ENCODE results near the gene MAP4K2. TPM values are rescaled to one million over a fixed set of nuclear protein-coding genes. Genes with fewer than 3 reads are reported as not detected.

Gene MAP4K2
- 17.1 TPM for total RNA-seq

GRCh38 chr11:64803158-64803845, at the start of gene MAP4K2:
Gene MAP4K2 (minus strand): TSS chr11:64803214. CDS start chr11:64803149, 65 bp downstream.

GRCh38 chr11:64844330-64845128, 41.5 kb upstream of the MAP4K2 start, which contains the start of gene CDC42BPG:
Gene CDC42BPG (minus strand): TSS chr11:64844653. CDS start chr11:64844569, 84 bp downstream.

GRCh38 chr11:64810271-64810890, 7.4 kb upstream of the MAP4K2 start, which contains the start of gene MEN1:
Gene MEN1 (minus strand): TSS chr11:64810551. CDS start chr11:64810109, 442 bp downstream.

GRCh38 chr11:64778473-64779298, 24.3 kb downstream of the MAP4K2 start, which contains the start of gene SF1:
Gene SF1 (minus strand): TSS chr11:64778542. CDS start chr11:64778392, 150 bp downstream.

GRCh38 chr11:64759722-64760719, 43.0 kb downstream of the MAP4K2 start, which contains the start of gene PYGM:
Gene PYGM (minus strand): TSS chr11:64759974. CDS start chr11:64759898, 76 bp downstream.

GRCh38 chr11:64743591-64744543, 59.1 kb downstream of the MAP4K2 start, which contains the start of gene RASGRP2:
Gene RASGRP2 (minus strand): TSS chr11:64744142. CDS start chr11:64742866, 1,276 bp downstream.

Other genes with a start within 250 kb of the MAP4K2 start
- not detected for gene SLC22A11, start 247.3 kb downstream of the MAP4K2 start, total RNA-seq
- not detected for gene SLC22A12, start 212.0 kb downstream of the MAP4K2 start, total RNA-seq
- 397 TPM for gene NRXN2, start 80.0 kb downstream of the MAP4K2 start, total RNA-seq
- 54.2 TPM for gene RASGRP2, start 59.1 kb downstream of the MAP4K2 start, total RNA-seq
- 2.3 TPM for gene PYGM, start 43.2 kb downstream of the MAP4K2 start, total RNA-seq
- 75.2 TPM for gene SF1, start 24.7 kb downstream of the MAP4K2 start, total RNA-seq
- gene MEN1, start 7.3 kb upstream of the MAP4K2 start, total RNA-seq, result 18.0 TPM
- gene CDC42BPG, start 41.4 kb upstream of the MAP4K2 start, total RNA-seq, result 2.1 TPM
- 39.0 TPM for gene EHD1, start 75.4 kb upstream of the MAP4K2 start, total RNA-seq
- gene ATG2A, start 114.0 kb upstream of the MAP4K2 start, total RNA-seq, result 9.9 TPM
- gene PPP2R5B, start 121.5 kb upstream of the MAP4K2 start, total RNA-seq, result 39.7 TPM
- gene GPHA2, start 132.7 kb upstream of the MAP4K2 start, total RNA-seq, result not detected
- gene MAJIN, start 168.9 kb upstream of the MAP4K2 start, total RNA-seq, result not detected
- not detected for gene BATF2, start 193.8 kb upstream of the MAP4K2 start, total RNA-seq
- gene ARL2, start 210.9 kb upstream of the MAP4K2 start, total RNA-seq, result 73.4 TPM
- 16.4 TPM for gene SNX15, start 224.2 kb upstream of the MAP4K2 start, total RNA-seq
- 6.9 TPM for gene SAC3D1, start 238.0 kb upstream of the MAP4K2 start, total RNA-seq

Measured in diencephalon (tissue), 1 donor.